Activated CD8-positive, alpha-beta memory T cell treated with anti-CD3 and anti-CD28 coated beads, Interleukin-2, amount 50 U/mL, for 4 hours (primary cell): Measurements from ENCODE around the gene GPC6.

Experiments
- DNase-seq: peaks from one replicate; pipeline ENCODE4 v3.0.0-alpha.2; 2020

GPC6 gene

DNA sequence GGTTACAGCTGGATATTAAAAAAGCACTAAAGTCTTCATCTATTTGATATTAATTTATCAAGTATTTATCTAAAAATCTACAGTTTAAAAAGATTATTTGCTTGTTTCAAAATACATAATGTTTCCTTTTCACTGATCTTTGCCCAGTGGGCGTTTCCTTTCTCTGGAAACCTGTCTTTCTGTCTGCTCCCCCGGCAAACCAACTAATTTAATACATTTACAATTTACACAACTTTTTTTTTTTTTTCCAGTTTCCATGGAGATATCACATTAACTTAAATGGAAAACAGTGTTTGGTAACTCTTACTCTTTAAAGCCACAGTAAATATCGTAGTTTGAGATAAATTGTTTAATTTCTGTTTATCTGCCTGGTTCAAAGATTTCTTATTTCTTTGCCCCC is 5.3 kb downstream of the GPC6 start:
- no peak for DNase-seq

DNA sequence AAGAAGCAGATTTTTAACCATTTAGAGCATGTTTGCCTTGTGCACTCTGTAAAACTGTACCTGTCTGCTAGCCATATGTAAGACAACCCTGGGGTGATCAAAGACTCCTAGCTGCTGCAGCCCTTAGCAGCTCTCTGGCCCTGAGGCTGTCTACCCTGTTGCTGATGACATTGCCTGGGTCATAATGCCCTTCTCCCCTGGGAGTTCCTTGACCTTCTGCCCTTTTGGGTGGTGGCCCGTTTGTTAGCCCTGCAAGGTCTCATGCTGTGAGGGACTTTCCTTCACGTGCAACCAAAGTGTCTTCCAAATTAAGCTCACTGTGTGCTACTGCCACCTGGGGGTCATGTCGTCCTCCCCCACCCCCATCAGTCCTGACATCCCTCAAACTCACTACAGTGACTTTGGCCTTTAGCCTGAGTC is 7.4 kb downstream of the GPC6 start:
- DNase-seq: no peak

DNA sequence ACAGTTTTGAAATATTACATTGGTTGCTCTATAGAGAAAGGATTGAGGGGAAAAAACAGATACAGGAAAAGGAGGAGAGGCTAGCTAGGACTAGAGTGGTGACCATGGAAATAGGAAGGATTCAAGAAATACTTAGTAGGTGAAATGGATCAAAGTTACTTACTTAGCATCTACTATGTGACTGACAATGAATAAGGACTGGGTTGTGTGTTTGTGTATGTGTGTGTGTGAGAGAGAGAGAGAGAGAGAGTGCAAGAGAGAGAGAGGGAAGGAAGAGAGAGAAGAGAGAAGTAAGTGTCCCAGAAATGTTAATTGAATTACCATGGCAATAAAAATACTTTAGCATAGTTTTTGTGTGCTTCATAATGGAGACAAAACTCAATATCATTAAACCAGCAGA is 7.9 kb downstream of the GPC6 start:
- DNase-seq: no peak

DNA sequence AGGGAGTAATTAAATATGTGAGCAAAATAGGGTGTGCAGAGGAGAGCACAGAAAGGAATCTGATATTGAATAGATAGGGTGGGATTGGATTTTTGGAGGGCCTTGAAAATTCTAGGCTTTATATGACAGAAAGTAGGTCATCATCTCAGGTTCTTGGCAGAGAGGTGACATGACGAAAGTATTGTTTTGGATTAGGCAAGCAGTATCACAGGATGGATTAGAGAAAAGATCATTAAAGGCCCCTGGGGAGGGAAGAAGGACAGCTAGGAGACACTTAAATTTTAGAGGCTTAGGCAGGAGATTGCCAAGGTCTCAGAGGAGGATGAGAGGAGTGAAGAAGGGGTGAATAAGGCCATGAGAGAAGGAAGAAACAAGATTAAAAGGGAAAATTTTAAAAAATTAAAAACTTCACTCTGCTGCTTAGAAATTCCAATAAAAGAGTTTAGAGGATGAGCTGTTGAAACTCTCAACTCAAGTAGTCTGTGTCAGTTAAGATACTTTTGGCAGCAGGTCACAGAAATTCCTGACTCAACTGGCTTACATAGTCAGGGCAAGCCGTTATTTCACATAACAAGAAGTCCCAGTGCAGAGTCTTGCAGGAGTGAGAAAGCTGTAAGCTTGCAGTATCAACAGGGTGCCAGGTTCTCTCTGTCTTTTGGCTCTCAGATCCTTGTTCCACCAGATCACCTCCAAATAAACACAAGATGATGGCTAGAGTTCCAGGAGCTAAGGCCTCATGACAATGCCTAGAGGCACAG is 8.8 kb downstream of the GPC6 start:
- no peak for DNase-seq

DNA sequence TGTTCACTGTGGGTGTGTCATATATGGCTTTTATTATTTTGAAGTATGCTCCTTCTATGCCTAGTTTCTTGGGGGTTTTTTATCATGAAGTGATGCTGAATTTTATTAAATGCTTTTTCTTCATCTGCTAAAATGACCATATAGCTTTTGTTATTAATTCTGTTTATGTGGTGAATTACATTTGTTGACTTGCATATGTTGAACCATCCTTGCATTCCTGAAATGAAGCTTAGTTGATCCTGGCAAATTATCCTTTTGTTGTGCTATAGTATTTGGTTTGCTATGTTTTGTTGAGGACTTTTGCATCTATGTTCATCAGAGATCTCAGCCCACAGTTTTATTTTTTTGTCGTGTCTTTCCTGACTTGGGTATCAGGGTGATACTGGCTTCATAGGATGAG is 12.1 kb downstream of the GPC6 start:
- DNase-seq: no peak

DNA sequence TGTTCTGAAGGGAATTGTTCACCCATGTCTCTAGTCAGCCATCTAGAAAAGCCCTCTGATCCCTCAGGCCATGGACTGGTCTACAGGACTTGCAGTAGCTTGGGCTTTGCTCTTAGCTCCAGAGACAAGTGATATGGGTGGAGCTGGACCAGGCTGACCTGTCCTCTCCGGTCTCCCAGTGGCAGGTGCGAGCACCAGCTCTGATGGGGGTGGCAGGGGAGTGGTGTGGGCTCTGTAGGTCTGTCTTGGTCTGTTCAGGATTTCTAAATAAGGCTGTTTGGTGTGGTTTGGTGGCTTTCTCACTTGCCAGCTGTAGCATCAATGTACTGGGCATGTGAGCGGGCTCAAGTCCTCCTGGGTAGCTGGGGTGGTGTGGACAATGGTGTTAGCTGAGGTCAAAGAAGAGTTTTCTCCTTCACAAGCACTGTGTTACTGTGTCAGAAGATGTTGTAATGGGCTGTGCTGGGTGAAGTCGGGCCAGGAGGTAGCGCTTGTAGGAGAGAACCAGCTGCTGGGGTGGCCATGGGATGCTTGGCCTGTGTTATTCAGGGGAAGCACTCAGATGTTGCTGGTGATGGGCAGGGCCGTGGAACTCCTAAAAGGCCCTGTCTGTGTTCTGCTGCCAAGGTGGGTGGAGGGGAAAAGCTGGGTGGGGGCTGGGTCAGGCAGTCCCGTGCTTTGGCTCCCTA is 16.9 kb downstream of the GPC6 start:
- DNase-seq: no peak

DNA sequence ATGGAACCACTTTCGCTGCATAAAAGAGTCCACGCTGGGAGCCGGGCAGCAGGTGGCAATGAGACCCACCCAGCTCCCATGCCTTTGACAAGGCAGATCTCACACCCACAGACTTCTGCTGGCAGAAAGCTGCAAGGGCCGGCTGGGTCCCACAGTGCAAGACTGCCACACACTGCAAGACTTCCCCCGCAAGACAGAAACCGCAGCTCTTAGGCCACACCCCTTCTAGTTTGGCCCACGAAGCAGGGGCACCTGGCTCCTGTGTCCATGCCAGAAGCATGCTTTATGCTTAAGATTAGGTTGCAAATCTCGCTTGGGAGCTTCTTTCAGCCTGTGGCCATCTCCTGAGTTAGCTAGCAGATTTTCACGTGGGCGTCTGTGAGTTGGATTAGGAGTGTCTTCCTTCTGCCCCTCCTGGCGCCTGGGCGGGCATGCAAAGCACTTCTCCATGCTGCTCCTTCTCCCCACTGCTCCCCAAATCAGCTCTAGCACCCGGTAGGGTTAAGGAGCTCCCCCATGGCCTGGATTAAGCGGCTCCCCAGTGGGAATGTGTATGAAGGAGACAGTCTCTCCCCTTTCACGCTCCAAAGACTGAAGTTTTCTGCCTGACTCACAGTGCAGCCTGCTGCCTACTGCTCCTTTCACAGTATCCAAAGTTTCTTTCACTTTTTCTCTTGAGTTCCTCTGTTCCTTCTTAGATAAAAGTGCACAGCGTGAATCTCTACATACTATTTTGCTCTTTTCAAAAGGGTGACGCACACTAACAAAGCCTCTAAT is 17.7 kb downstream of the GPC6 start:
- DNase-seq: no peak

DNA sequence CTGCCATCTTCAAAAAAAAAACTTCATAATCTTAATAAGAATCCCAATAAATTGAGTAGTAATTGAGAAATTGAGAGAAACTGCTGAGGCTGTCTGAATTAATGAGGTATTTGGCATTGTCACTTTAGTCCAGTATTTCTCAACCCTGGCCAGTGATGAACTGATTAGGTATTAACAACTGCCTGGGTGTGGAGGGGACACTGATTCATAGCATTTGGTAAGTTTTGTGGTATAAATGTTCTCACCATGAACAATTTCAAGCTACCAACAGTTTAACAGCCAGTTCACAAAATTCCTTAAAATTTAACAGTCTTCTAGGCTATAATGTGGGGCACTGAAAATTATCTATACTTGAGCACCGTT is 18.3 kb downstream of the GPC6 start:
- no peak for DNase-seq

DNA sequence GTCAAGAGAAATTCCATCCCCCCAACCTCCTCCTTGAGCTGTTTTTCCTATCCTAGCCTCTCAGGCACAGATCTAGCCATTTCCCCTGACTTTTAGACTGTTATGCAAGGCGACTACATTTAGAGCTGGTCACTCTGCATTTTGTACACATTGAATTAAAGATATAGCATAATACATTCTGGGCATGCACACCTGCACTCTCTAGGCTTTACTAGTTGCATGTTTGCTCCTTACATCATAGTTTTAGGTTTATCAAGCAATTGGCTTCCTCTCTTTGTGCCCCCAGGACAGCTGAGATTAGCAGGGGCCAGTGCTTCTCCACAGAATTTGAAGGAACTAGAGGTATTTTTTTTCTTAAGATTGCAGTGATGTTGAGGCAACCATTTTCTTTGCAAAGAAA is 19.5 kb downstream of the GPC6 start:
- no peak for DNase-seq

DNA sequence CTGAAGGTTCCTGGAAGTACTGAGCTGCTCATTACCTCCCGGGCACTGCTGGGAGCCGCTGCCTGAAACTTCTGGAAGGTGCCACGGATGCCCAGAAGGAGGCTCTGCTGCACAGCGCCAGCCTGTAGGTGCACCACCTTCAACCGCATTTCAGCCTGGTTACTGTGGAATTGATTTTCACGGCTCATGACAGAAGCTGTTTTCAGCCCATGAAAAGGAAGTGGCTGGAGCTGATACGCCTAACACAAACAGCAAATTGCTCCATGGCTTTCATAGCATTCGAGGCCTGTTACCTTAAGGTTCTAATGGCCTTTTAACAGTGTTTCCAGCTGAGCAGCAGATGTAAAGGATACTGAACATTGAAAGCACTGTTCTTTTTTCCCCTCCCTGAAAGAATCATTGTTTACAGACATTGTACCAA is 22.0 kb downstream of the GPC6 start:
- DNase-seq: no peak

DNA sequence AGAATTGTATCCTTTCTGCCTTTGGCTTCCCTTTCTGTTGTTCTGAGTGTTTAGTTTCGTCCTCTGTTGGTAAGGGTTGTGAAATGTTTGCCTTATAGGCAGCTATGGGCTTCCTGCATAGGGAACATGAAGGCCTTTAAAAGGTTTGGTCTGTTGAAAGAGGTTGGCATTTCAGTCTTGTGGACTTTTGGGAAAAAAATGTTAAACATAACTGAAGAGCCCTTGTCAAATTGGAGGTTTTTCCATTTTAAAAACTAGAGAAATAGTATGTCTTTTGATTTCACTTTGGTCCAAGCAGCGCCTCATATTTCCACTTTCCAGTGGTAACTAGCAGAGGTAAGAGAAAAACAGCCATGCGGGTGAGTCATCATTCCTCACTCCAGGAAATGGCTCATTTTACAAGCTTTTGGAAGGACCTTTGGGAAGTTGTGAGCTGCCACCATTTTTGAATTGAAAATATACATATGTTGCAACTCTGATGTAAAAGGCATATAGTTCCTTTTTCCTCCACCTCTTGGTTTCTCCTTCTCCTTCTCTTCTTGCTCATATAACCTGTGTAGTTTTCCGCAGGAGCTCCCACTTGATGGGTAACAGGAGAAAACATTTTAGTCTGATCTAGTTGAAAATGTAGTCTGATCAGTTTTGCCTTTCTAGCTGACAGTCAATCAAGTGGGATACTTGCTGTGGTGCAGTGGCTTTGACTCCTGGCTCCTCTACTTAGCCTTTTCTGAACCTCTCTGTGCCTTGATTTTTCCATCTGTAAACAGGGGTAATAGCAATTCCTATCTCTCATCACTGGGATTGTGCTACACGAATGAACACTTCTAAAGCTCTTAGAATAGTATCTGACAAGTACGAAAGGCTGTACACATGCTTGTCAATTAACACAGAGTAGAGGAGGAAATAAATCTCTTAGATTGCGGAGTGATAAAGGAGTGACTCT is 23.0 kb downstream of the GPC6 start:
- DNase-seq: no peak

DNA sequence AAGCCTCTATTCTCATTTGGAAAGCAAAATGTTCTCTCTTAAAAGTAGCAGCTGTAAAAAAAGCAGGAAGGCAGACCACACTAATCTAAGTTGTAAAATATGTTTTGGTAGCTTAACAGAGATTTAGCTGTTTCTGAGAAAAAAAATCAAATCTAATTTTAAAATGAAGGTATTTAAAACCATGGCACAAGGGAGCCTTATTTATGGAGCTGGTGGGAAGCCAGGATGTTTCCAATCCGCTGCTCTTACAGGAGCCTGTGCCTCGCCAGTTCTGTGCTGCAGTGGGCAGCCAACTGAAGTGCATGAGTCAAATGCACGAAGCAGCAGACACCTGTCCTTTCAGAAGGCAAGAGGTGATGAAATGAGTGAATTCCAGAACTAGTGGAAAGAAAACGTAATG is 28.2 kb downstream of the GPC6 start:
- no peak for DNase-seq

DNA sequence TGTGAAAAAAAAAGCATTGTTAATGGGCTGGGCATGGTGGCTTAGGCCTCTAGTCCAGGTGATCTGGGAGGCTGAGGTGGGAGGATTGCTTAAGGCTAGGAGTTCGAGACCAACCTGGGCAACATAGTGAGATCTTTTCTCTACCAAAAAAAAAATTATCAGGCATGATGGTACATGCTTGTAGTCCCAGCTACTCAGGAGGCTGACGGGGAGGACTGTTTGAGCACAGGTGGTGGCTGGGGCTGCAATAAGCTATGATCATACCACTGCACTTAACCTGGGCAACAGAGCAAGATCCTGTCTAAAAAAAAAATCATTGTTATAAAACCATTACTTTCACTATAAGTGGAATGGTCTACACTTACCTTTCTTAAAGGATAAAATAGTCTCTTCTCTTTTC is 30.4 kb downstream of the GPC6 start:
- no peak for DNase-seq

DNA sequence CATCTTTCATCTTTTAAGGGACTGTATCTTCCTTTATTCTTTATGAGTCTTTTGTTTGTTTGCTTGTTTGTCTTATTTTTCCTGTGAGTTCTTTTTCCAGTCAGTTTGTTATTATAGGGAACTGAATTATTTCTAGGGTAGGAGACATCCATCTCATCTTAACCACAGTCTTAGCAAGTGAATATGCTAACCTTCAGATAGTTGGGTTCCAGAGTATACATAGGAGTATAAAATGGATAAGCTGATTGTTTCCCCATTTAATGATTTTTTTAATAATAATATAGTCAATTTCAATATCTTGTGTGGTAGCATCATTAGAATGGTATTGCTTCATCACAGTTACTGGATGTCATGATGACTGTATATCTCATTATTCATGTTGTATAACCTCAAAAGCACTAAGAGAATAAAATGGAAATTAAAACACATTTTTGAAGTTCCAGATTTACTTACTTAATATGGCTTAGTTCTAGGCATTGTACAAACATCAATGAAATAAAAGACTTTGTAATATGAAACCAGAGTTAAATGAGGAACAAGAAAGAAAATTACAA is 33.0 kb downstream of the GPC6 start:
- DNase-seq: no peak

DNA sequence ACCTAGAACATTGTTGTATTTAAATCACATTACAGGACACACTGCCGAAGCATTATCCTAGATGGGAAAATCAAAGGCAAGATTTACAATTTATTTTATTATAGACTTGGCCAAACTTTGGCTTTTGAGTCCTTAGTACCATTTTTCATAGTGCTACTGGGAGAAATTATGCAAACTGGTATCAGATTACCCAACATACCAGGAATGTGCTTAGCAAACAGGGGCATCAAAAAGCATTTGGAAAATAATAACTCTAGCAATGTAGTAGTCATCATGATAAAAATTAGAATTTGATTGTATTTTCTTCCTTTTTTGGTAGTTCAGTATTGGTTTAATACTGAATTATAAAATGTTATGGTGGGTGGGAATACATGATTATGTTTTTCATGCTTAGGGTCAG is 34.0 kb downstream of the GPC6 start:
- no peak for DNase-seq

DNA sequence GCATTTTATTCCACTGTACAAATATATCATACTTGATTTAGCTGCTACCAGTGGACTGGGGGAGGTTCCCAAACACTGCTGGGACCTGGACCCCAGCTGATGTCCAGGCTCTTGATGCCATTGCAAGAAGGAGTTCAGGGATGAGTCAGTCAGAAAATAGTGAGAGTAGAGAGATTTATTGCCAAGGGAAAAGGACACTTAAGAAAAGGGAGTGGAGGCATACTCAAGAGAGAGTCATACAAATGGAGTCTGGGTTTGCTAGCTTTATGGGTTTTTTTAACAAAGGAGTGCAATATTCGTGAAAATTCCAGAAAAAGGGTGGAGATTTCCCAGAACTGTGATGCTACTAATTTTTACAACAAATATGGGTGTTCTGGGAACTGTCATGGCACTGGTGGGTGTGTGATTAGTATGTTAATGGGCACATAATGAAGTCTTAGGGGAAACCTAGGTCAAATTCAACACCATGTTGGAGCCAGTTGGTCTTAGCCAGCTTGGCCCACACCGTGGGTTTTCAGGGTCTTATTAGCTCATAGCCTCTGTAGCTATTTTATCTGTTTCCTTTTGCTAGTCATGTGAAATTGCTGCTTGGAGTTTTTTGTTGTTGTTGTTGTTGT is 36.2 kb downstream of the GPC6 start:
- DNase-seq: no peak

DNA sequence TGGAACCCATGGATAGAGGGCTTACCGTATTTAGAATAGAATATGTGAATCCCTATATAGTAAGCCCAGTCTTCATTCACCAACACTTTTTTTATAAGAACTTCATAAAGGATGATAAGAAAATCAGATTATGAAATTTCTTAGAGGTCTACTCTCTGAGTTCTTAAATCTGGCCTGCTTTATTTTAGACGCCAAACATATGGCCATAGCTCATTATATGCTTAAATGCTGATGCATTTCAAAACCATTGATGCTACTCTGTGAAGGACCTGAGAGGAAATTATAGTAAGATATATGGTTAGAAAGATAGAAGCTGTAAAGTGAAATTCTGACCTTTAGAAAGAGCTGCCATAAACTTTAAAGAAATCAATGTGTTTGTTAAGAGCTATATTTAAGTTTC is 38.3 kb downstream of the GPC6 start:
- DNase-seq: no peak

DNA sequence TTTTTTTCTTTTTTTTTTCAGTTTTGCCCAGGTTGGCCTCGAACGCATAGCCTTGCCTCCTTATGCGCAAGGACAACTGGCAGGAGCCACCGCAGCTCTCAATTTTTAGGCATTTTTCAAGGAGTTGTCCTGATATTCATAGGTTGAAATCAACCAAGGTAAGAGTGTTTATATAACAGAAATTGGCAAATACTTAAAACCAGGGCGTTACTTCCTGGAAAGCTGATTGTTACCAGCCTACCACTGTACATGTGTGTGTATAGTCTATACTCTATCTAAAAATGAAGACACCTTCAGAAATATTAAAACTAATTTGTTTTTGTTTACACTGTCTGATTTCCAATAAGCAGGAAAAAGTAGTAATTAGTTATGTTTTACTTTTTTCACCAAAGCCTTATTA is 39.2 kb downstream of the GPC6 start:
- no peak for DNase-seq

DNA sequence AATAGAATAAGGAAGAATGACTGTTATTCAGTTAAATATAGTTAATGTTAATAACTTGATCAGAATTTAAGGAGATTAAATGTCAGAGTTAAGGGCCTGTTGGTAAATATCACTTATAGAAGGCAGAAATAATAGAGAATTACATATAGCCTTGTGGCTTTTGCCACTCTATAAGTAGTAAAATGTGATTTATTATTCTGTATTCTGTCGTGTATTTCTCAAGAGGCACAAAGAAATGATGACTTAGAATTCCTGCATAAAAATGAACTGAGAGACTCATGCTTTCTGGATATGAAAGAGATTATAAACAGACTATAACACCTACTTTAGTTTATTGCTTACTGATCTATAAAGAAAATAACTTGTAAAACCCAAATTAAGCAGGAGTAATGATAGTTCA is 40.1 kb downstream of the GPC6 start:
- DNase-seq: no peak

DNA sequence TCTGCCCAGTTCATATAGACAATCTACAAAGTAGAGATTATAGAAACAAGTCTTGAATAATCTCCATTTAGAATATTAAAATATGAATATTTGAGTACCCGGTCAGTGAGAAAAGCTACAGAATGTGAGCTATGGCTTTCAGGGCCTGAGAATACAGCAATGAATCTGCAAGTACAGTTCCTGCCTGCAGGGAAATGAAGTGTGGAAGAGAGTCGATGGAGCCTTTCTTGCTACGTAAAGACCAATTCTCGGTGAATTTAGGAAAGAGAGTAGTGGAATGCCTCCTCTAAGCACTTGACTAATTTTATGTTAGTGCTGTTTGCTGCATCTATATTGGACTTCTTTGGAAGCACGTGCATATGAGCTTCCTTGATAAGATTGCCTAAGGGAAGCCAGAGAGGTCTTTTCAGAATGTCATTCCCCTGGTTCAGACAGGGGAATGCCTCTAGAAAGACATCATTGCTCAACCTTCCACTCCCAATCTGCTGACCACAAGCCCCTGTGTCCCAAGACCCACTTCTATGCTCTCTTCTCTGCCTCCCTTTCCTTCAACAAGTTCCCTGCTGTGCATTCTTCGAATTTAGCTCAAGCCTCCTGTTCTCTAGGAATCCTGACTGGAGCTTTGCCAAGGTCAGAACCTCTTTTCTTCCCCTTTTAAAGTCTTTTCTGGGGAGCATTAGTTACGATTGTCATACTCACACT is 41.9 kb downstream of the GPC6 start:
- DNase-seq: no peak
